IgD-negative memory B cell (primary cell): ENCODE results near the gene ZMYND10. TPM values are rescaled to one million over a fixed set of nuclear protein-coding genes. Genes with fewer than 3 reads are reported as not detected.
A peak's percentile ranks its signal among the peaks of the same experiment; 100 is the strongest.

ENCODE experiments used
- H3K27ac Mint-ChIP-seq, 3 donors: one replicate each; pipeline ENCODE4 v1.8.0; 2020 to 2022; ENCODE audit warnings: mild to moderate bottlenecking in 3 of 3, mixed read lengths in 3 of 3, moderate library complexity in 1 of 3
- H3K27me3 Mint-ChIP-seq: one replicate; pipeline ENCODE4 v1.8.0; 2021; ENCODE audit warnings: mixed read lengths
- H3K36me3 Mint-ChIP-seq: one replicate; pipeline ENCODE4 v1.8.0; 2020; ENCODE audit warnings: mild to moderate bottlenecking, mixed read lengths
- H3K4me1 Mint-ChIP-seq, 3 donors: one replicate each; pipeline ENCODE4 v1.8.0; 2020 to 2022; ENCODE audit warnings: mixed read lengths in 3 of 3, mild to moderate bottlenecking in 1 of 3
- H3K4me3 Mint-ChIP-seq, 4 donors: one replicate each; pipeline ENCODE4 v1.8.0; 2020 to 2022; ENCODE audit warnings: mild to moderate bottlenecking in 4 of 4, mixed read lengths in 4 of 4, moderate library complexity in 3 of 4
- H3K9me3 Mint-ChIP-seq, 3 donors: one replicate each; pipeline ENCODE4 v1.8.0; 2020 to 2021; ENCODE audit warnings: mixed read lengths in 3 of 3, mild to moderate bottlenecking in 1 of 3
- polyA plus RNA-seq: library from polyadenylated mRNA; unstranded; fragments of 300-500 nt; fragmentation: Illumina TruSeq; gene quantifications from one replicate; pipeline ENCODE4 v1.2.3, GENCODE V29; 2021

Gene ZMYND10
- polyA plus RNA-seq, 1 donor from 2014 or later, result not detected

GRCh38 chr3:50342813-50343633 is 2.5 kb downstream of the ZMYND10 start:
- no peaks in the 10 kb centered on the region for H3K27me3 Mint-ChIP-seq
- H3K4me1 Mint-ChIP-seq, result peaks cover 20 to 26% (median 23%) of the 10 kb centered on the region in 3 donors
- no peaks in the 10 kb centered on the region for H3K36me3 Mint-ChIP-seq
- peak overlapping the region in 1 of 3 donors; percentile 90 for H3K27ac Mint-ChIP-seq
- no peaks in the 10 kb centered on the region for H3K9me3 Mint-ChIP-seq
- H3K4me3 Mint-ChIP-seq, result peak overlapping the region in 3 of 4 donors; percentile 23 to 88 (median 60)

DNA sequence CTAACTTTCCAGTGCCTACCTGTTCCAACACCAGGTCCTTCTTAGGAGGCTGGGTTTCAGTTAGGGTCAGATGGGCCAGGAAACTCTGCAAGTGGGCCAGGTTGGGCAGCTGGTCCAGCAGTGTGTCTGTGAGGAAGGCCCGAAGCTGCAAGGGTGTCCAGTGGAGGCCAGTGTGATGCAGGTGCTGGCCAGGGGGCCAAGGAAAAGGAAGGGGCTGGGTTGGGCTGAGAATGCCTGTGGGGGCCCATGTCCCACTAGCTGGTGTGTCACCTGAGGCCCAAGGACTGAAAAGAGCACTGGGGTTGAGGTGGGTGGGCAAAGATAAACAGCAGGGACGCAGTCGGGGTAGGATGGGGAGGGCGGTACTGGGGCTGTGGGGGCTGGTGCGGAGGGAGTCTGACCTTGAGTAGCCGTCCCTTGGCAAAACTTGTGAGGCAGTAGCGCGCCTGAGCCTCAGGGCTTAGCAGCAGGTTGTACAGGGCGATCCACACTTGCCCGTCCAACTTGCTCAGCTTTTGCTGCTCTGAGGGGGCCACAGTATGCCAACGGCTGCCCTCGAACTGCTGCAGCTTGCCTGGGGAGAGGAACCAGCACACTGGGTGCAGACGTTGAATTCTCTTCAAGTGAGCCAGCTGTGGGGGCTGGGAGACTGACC is 3.4 kb downstream of the ZMYND10 start:
- H3K27ac Mint-ChIP-seq, result peak overlapping the region; percentile 18 to 90 (median 66)
- peaks cover 17 to 24% (median 23%) of the 10 kb centered on the region in 3 donors for H3K4me1 Mint-ChIP-seq
- H3K36me3 Mint-ChIP-seq, result no peaks in the 10 kb centered on the region
- no peaks in the 10 kb centered on the region for H3K27me3 Mint-ChIP-seq
- H3K4me3 Mint-ChIP-seq, result peak overlapping the region in 3 of 4 donors; percentile 41 to 95 (median 88)
- no peaks in the 10 kb centered on the region for H3K9me3 Mint-ChIP-seq

DNA sequence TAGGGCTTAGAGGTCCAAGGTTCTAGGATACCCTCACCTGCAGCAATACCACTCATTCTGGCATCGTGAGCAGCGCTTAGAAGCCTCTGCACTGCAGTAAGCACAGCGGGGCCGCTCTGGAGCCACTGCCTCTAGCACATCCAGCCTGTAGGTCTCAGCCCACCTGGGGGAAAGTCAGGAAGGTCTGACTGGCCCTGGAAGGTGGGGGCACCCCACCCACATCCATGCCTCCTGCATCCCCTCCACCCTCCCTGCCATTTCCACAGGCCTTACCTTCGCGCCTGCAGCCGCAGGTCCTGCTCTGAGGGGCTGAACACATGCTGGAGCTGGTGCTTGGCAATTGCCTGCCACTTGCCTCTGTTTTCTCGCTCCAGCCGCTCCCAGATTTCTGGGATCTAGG is 4.0 kb downstream of the ZMYND10 start:
- Mint-ChIP-seq H3K36me3 (no peaks in the 10 kb centered on the region), H3K27me3 (no peaks in the 10 kb centered on the region), H3K4me1 (peaks cover 19 to 26% (median 25%) of the 10 kb centered on the region in 3 donors), H3K4me3 (peak overlapping the region; percentile 88 to 96 (median 92)), H3K9me3 (no peaks in the 10 kb centered on the region), H3K27ac (peak overlapping the region; percentile 66 to 90 (median 86))

GRCh38 chr3:50340448-50341329 is 4.8 kb downstream of the ZMYND10 start, which contains the start of gene RASSF1:
Gene RASSF1, minus strand, starts transcription at chr3:50340836. Its CDS starts 31 bp downstream, at chr3:50340805.
- Mint-ChIP-seq H3K9me3 (no peaks in the 10 kb centered on the region), H3K4me3 (peak within 1 kb of the TSS; percentile 88 to 99 (median 92)), H3K27me3 (no peaks in the 10 kb centered on the region), H3K4me1 (peaks cover 16 to 30% (median 29%) of the 10 kb centered on the region in 3 donors), H3K36me3 (no peaks in the 10 kb centered on the region), H3K27ac (peak within 1 kb of the TSS; percentile 88 to 98 (median 91))

DNA sequence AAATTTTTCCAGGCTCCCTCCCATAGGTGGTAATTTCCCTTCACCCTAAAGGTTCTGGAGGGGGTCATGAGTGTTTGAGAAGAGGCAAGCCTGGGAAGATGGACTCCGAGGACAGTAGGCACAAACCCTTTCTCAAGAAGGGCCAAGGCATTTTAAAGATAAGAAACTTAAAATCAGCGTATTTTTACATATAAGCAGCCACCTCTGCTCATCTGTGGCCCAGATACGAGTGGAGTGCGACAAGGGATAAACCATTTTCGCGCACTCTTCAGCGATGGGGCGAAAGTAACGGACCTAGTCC is 5.4 kb downstream of the ZMYND10 start:
- peak overlapping the region; percentile 88 to 99 (median 92) for H3K4me3 Mint-ChIP-seq
- peak overlapping the region; percentile 88 to 98 (median 91) for H3K27ac Mint-ChIP-seq
- H3K9me3 Mint-ChIP-seq, result no peaks in the 10 kb centered on the region
- H3K27me3 Mint-ChIP-seq, result no peaks in the 10 kb centered on the region
- peaks cover 15 to 34% (median 29%) of the 10 kb centered on the region in 3 donors for H3K4me1 Mint-ChIP-seq
- no peaks in the 10 kb centered on the region for H3K36me3 Mint-ChIP-seq

DNA sequence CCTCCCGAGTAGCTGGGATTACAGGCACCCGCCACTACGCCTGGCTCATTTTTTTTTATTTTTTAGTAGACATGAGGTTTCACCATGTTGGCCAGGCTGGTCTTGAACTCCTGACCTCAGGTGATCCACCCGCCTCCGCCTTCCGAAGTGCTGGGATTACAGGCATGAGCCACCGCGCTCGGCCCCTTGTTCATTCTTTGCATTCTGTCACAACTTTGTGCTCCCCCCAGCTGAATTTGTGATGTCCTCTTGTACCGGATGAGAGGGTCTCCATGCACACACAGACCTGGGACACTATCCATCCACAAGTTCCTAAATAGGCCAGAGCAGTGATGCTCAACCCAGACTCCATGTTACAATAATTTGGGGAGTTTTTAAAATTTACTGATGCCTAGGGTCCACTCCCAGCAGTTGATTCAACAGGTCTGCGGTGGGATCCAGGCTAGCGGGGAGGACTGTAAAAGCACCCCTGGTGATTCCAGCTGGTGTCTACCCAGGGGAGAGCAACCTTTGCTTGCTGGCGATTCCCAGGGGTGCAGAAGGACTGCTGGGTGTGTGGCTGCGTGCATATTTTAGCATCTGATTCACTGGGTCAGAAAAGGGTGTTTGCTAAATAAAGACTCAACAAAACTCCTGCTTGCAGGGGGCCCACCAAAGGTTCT is 5.9 kb downstream of the ZMYND10 start:
- H3K36me3 Mint-ChIP-seq, result no peaks in the 10 kb centered on the region
- peaks cover 15 to 35% (median 29%) of the 10 kb centered on the region in 3 donors for H3K4me1 Mint-ChIP-seq
- H3K27me3 Mint-ChIP-seq, result no peaks in the 10 kb centered on the region
- peak overlapping the region; percentile 88 to 98 (median 91) for H3K27ac Mint-ChIP-seq
- no peaks in the 10 kb centered on the region for H3K9me3 Mint-ChIP-seq
- H3K4me3 Mint-ChIP-seq, result peak overlapping the region; percentile 88 to 99 (median 92)

- no peaks in the 10 kb centered on the region for H3K27me3 Mint-ChIP-seq
Measured at GRCh38 chr3:50338965-50339364, 6.6 kb downstream of the ZMYND10 start.

GRCh38 chr3:50337175-50337861 is 8.2 kb downstream of the ZMYND10 start:
- Mint-ChIP-seq H3K36me3 (peaks cover 2% of the 10 kb centered on the region), H3K4me1 (peaks cover 20 to 38% (median 28%) of the 10 kb centered on the region in 3 donors), H3K4me3 (peak overlapping the region; percentile 88 to 99 (median 92)), H3K27ac (peak overlapping the region; percentile 91 to 98 (median 97)), H3K9me3 (no peaks in the 10 kb centered on the region), H3K27me3 (no peaks in the 10 kb centered on the region)

More at GRCh38 chr3:50338965-50339364, 6.6 kb downstream of the ZMYND10 start:
- Mint-ChIP-seq H3K4me3 (peak overlapping the region; percentile 88 to 99 (median 92)), H3K27ac (peak overlapping the region; percentile 91 to 98 (median 97)), H3K36me3 (peaks cover 2% of the 10 kb centered on the region), H3K4me1 (peaks cover 15 to 36% (median 28%) of the 10 kb centered on the region in 3 donors), H3K9me3 (no peaks in the 10 kb centered on the region)

DNA sequence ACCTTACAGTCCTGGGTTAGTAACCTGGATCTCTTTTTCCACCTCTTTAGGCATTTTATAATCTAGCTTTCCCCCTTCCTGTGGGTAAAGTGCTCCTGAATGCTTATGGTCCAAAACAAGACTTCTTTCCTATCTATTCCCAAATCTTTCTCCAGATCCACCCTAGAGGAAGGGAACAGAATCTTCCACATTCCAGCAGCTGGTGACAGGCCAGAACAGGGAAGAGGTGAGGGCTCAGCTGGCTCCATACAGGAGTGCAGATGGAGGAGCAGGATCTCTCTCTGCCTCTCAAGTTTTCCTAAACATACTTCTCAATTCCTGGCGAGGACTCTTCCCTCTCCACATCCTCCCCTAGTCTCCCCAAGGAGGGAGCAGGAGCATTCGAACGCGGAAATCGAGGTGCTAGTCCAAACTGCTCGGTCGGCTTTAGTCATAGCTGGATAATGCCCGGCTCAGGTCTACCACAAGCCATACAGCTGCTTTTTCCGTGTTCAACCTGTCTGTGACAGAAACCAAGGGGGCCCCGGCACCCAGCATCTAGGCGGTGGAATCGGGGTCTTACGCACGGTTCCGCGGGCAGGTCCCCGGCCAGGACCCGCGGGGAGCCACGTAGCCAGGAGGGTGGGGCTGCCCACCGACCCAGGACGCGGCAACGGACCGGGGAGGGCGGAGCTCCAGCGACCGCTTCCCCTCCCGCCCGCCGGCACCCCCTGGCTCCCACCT is 8.9 kb downstream of the ZMYND10 start:
- Mint-ChIP-seq H3K27ac (peak overlapping the region; percentile 91 to 98 (median 97)), H3K9me3 (no peaks in the 10 kb centered on the region), H3K27me3 (no peaks in the 10 kb centered on the region), H3K36me3 (peaks cover 2% of the 10 kb centered on the region), H3K4me1 (peaks cover 20 to 38% (median 28%) of the 10 kb centered on the region in 3 donors), H3K4me3 (peak overlapping the region; percentile 88 to 99 (median 94))

GRCh38 chr3:50334339-50335075 is 11.0 kb downstream of the ZMYND10 start:
- peaks cover 2% of the 10 kb centered on the region for H3K36me3 Mint-ChIP-seq
- H3K4me3 Mint-ChIP-seq, result peak overlapping the region in 1 of 4 donors; percentile 73
- H3K27me3 Mint-ChIP-seq, result no peaks in the 10 kb centered on the region
- peaks cover 14 to 36% (median 21%) of the 10 kb centered on the region in 3 donors for H3K4me1 Mint-ChIP-seq
- no peaks in the 10 kb centered on the region for H3K9me3 Mint-ChIP-seq
- peak overlapping the region; percentile 63 to 77 (median 65) for H3K27ac Mint-ChIP-seq

DNA sequence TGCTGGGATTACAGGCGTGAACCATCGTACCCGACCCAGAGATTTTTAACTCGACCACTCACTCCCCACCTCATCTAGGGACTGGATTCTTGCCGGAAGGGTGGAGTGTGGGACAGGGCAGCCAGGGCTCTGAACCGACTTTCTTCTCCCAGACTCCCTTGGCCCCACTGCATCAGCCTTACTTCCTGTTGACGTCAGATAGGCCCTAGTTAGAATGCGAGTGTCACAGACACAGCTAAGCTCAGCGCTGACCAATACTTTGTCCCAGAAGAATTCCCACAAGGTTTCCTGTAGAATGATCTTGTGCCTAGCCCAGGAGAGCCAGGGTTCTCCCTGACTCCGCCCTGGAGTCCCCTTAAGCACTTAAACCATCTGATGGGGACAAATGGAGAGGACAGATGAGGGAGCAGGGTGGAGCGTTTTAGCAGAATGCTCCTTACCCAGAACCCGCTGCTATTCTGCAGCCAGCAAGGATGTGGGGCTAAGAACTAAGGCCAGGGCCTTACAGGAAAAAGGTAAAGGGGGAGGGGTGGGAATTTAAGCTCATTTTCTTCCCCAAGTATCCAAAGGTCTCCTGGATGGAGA is 11.7 kb downstream of the ZMYND10 start:
- peaks cover 10 to 33% (median 17%) of the 10 kb centered on the region in 3 donors for H3K4me1 Mint-ChIP-seq
- H3K4me3 Mint-ChIP-seq, result peak overlapping the region in 2 of 4 donors; percentile 50 to 73
- H3K27me3 Mint-ChIP-seq, result no peaks in the 10 kb centered on the region
- no peaks in the 10 kb centered on the region for H3K9me3 Mint-ChIP-seq
- peak overlapping the region; percentile 16 to 77 (median 65) for H3K27ac Mint-ChIP-seq
- H3K36me3 Mint-ChIP-seq, result peaks cover 2% of the 10 kb centered on the region

GRCh38 chr3:50331364-50331907 is 14.1 kb downstream of the ZMYND10 start:
- peak overlapping the region in 3 of 4 donors; percentile 4 to 69 (median 21) for H3K4me3 Mint-ChIP-seq
- H3K4me1 Mint-ChIP-seq, result peaks cover 16 to 27% (median 21%) of the 10 kb centered on the region in 3 donors
- H3K27ac Mint-ChIP-seq, result no peak overlapping the region
- H3K27me3 Mint-ChIP-seq, result no peaks in the 10 kb centered on the region
- no peaks in the 10 kb centered on the region for H3K9me3 Mint-ChIP-seq
- peaks cover 2% of the 10 kb centered on the region for H3K36me3 Mint-ChIP-seq
